Neural cell (in vitro differentiated cells): ENCODE results near the gene GNG12. TPM values are rescaled to one million over a fixed set of nuclear protein-coding genes. Genes with fewer than 3 reads are reported as not detected.

Experiments used
- H2AFZ ChIP-seq: fragments of 200-600, 300-800 bp; sonication (generic), shearing (Covaris generic); 2 replicates; pipeline ENCODE4 v1.6.0; 2014; ENCODE audit warnings: low read depth, mild to moderate bottlenecking, antibody characterized with exemption, low read length, moderate library complexity
- H3F3A ChIP-seq: fragments of 200-600 bp; shearing (Covaris generic); 2 replicates; pipeline ENCODE4 v1.6.1; 2016; ENCODE audit warnings: mild to moderate bottlenecking, moderate library complexity, mixed read lengths, antibody characterized with exemption, low read length; ENCODE audit not compliant: insufficient read depth, poor library complexity, severe bottlenecking
- H3K27ac ChIP-seq: fragments of 200-600, 300-800 bp; sonication (generic), shearing (Covaris generic); 2 replicates; pipeline ENCODE4 v1.5.1; 2014; ENCODE audit warnings: mild to moderate bottlenecking, low read length, moderate library complexity
- H3K27me3 ChIP-seq: fragments of 300-800, 200-600 bp; sonication (generic), shearing (Covaris generic); 2 replicates; pipeline ENCODE4 v1.6.0; 2014; ENCODE audit warnings: mild to moderate bottlenecking, low read depth, low read length, moderate library complexity; ENCODE audit not compliant: insufficient read depth
- H3K36me3 ChIP-seq: fragments of 300-800, 200-600 bp; sonication (generic), shearing (Covaris generic); 2 replicates; pipeline ENCODE4 v1.5.1; 2014; ENCODE audit warnings: mild to moderate bottlenecking, antibody characterized with exemption, low read length, moderate library complexity; ENCODE audit not compliant: insufficient read depth
- H3K4me2 ChIP-seq: fragments of 300-800, 200-600 bp; sonication (generic), shearing (Covaris generic); 2 replicates; pipeline ENCODE4 v1.6.0; 2014; ENCODE audit warnings: mild to moderate bottlenecking, low read length
- H3K4me3 ChIP-seq: fragments of 300-800, 200-600 bp; sonication (generic), shearing (Covaris generic); 2 replicates; pipeline ENCODE4 v1.5.1; 2014; ENCODE audit warnings: mild to moderate bottlenecking, low read length, moderate library complexity
- H3K79me2 ChIP-seq: fragments of 200-600 bp; shearing (Covaris generic); replicated peaks from 2 replicates; pipeline ENCODE4 v1.6.0; 2014; ENCODE audit warnings: mild to moderate bottlenecking, low read length, moderate library complexity; ENCODE audit not compliant: insufficient read depth
- H3K9ac ChIP-seq: fragments of 300-800, 200-600 bp; sonication (generic), shearing (Covaris generic); 2 replicates; pipeline ENCODE4 v1.6.1; 2016; ENCODE audit warnings: mild to moderate bottlenecking, low read length, mixed read lengths
- H3K9me2 ChIP-seq: fragments of 200-600 bp; shearing (Covaris generic); 2 replicates; pipeline ENCODE4 v1.6.1; 2016; ENCODE audit warnings: mild to moderate bottlenecking, low read length, mixed read lengths; ENCODE audit not compliant: insufficient read depth
- H3K9me3 ChIP-seq: fragments of 200-600, 300-800 bp; sonication (generic), shearing (Covaris generic); 2 replicates; pipeline ENCODE4 v1.6.1; 2016; ENCODE audit warnings: mild to moderate bottlenecking, mixed run types, low read length, moderate library complexity, mixed read lengths
- H4K20me1 ChIP-seq: fragments of 200-600 bp; shearing (Covaris generic); 2 replicates; pipeline ENCODE4 v1.6.1; 2016; ENCODE audit warnings: mild to moderate bottlenecking, mixed run types; ENCODE audit not compliant: insufficient read depth
- CTCF ChIP-seq: fragments of 450-650 bp; IDR thresholded peaks from 2 replicates; pipeline ENCODE4 v1.5.1; 2014; ENCODE audit warnings: antibody characterized with exemption, mild to moderate bottlenecking, moderate library complexity; ENCODE audit not compliant: poor library complexity, severe bottlenecking
- EP300 ChIP-seq: fragments of 450-650 bp; conservative IDR thresholded peaks from 2 replicates; pipeline ENCODE4 v1.6.1; 2014; ENCODE audit warnings: antibody characterized with exemption, mild to moderate bottlenecking, moderate library complexity; ENCODE audit not compliant: poor library complexity, severe bottlenecking
- EZH2 ChIP-seq: fragments of 200-600, 300-800 bp; shearing (Covaris generic), sonication (generic); IDR thresholded peaks from 2 replicates; pipeline ENCODE4 v1.6.1; 2014; ENCODE audit warnings: antibody characterized with exemption, low read length, borderline replicate concordance, mild to moderate bottlenecking; ENCODE audit not compliant: insufficient read depth, poor library complexity, severe bottlenecking
- MXI1 ChIP-seq: fragments of 450-650 bp; conservative IDR thresholded peaks from 2 replicates; pipeline ENCODE4 v1.6.1; 2014; ENCODE audit warnings: antibody characterized with exemption, mild to moderate bottlenecking; ENCODE audit not compliant: poor library complexity, severe bottlenecking
- POLR2AphosphoS5 ChIP-seq: IDR thresholded peaks from 2 replicates; pipeline ENCODE4 v1.6.1; 2012
- RAD21 ChIP-seq: fragments of 450-650 bp; conservative IDR thresholded peaks from 2 replicates; pipeline ENCODE4 v1.6.1; 2014; ENCODE audit warnings: antibody characterized with exemption, mild to moderate bottlenecking, moderate library complexity
- REST ChIP-seq: IDR thresholded peaks from 2 replicates; pipeline ENCODE4 v1.6.1; 2012; ENCODE audit warnings: borderline replicate concordance
- SMC3 ChIP-seq: fragments of 450-650 bp; conservative IDR thresholded peaks from 2 replicates; pipeline ENCODE4 v1.6.1; 2014; ENCODE audit warnings: antibody characterized with exemption, mild to moderate bottlenecking, moderate library complexity; ENCODE audit not compliant: poor library complexity
- TAF1 ChIP-seq: IDR thresholded peaks from 2 replicates; pipeline ENCODE4 v1.6.1; 2012; ENCODE audit warnings: low read depth
- polyA plus RNA-seq: library from polyadenylated mRNA; depleted of rRNA; stranded (reverse); fragments of >200 nt; gene quantifications from 2 replicates; pipeline ENCODE4 v1.2.3, GENCODE V29; 2014

Gene GNG12
- polyA plus RNA-seq, 1 donor from 2014 or later = 0.35 TPM

DNA sequence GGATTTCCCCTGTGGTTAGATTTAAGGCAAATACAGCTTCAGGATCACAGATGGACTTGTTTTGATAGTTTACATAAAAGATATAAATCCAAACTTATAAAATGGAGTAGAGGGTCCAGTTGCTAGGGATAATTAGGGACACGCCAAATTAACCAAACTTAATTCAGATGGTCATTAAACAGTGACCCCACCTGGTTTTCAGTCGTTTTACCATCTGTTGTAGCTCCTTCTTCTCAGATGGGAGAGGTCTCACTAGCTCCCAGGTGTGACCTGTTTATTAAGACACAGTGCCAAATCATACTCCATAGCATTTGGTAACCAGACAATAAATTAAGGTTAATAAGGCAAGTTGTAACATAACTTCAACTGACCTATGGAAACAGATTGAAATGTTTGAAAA, 156.3 kb downstream of the GNG12 start:
- Histone ChIP-seq H2AFZ (no peak overlapping the region), H3K9me3 (no peaks in the 10 kb centered on the region), H3K9me2 (no peaks in the 10 kb centered on the region), H3K9ac (no peak overlapping the region), H3K27ac (no peak overlapping the region), H3K27me3 (no peaks in the 10 kb centered on the region), H3F3A (no peaks in the 10 kb centered on the region), H3K36me3 (no peaks in the 10 kb centered on the region), H3K4me3 (no peak overlapping the region), H3K4me2 (no peak overlapping the region), H3K79me2 (no peaks in the 10 kb centered on the region), H4K20me1 (no peaks in the 10 kb centered on the region)
- TF ChIP-seq CTCF (no peak), MXI1 (no peak), REST (no peak), TAF1 (no peak), SMC3 (no peak), POLR2AphosphoS5 (no peak), EP300 (no peak), EZH2 (no peak), RAD21 (no peak)

- H3K27ac ChIP-seq = no peak overlapping the region
Observed at GRCh38 chr1:67676287-67676686, 157.0 kb downstream of the GNG12 start.

More at GRCh38 chr1:67676287-67676686, 157.0 kb downstream of the GNG12 start:
- Histone ChIP-seq H3K9me2 (no peaks in the 10 kb centered on the region), H4K20me1 (no peaks in the 10 kb centered on the region), H3K9me3 (no peaks in the 10 kb centered on the region), H2AFZ (no peak overlapping the region), H3K27me3 (no peaks in the 10 kb centered on the region), H3K79me2 (no peaks in the 10 kb centered on the region), H3K9ac (no peak overlapping the region), H3K4me3 (no peak overlapping the region), H3K36me3 (no peaks in the 10 kb centered on the region), H3K4me2 (no peak overlapping the region), H3F3A (no peaks in the 10 kb centered on the region)
- TF ChIP-seq CTCF (no peak), MXI1 (no peak), REST (no peak)
